ENCODE data around the gene CTDSP2. TPM values are rescaled to one million over a fixed set of nuclear protein-coding genes. Genes with fewer than 3 reads are reported as not detected.

The CTDSP2 gene
- total RNA-seq, 2 donors from 2014 or later = 108 to 109 TPM

- Mint-ChIP-seq H3K27ac (no peak overlapping the region), H3K9me3 (no peaks in the 10 kb centered on the region), H3K36me3 (ENCODE audit: insufficient read depth in 2 of 2) (peaks cover 0 to 4% of the 10 kb centered on the region in 2 donors), H3K27me3 (ENCODE audit: low read depth) (no peaks in the 10 kb centered on the region), H3K4me1 (ENCODE audit: low read depth) (no peaks in the 10 kb centered on the region), H3K4me3 (no peak overlapping the region)
- DNase-seq = no peak
- no peak for ATAC-seq (replicated peaks in 1 of 2)
These were observed 39.9 kb downstream of the CTDSP2 start for GRCh38 chr12:57806677-57807076.

DNA sequence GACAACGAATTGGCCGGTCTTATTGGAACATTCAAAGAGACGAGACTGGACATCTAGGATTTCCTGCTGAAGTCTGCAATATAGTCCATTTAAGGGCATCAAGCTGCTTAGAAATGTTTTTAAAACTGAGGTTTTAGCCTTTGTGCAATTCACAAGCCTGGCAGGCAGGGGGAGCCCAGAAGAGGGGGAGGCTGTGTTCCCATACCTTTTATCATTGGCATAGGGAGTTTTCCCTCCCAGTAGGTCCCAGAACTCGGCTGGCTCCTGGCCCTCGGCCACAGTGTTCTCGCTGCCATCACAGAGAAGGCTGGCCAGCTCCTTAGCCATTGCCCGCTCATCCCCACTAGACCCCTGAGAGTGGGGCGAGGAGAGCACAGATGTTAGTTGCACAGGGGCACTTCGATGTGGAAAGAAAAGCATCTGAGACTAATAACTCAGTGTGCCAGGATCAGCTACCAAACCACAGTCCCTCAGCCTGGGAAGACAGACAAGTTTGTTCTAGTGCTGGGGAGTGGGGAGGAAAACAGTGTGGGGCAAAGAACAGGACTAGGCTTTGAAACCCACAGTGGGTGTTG is 43.1 kb downstream of the CTDSP2 start:
- no peak overlapping the region for H3K4me3 Mint-ChIP-seq
- ATAC-seq (replicated peaks in 1 of 2) = peak; percentile 34 to 54
- H3K27ac Mint-ChIP-seq = no peak overlapping the region
- H3K4me1 Mint-ChIP-seq (ENCODE audit: low read depth) = no peaks in the 10 kb centered on the region
- no peaks in the 10 kb centered on the region for H3K27me3 Mint-ChIP-seq (ENCODE audit: low read depth)
- H3K9me3 Mint-ChIP-seq = no peaks in the 10 kb centered on the region
- peak; percentile 15 to 29 for DNase-seq
- H3K36me3 Mint-ChIP-seq (ENCODE audit: insufficient read depth in 2 of 2) = peaks cover 0 to 13% of the 10 kb centered on the region in 2 donors

DNA sequence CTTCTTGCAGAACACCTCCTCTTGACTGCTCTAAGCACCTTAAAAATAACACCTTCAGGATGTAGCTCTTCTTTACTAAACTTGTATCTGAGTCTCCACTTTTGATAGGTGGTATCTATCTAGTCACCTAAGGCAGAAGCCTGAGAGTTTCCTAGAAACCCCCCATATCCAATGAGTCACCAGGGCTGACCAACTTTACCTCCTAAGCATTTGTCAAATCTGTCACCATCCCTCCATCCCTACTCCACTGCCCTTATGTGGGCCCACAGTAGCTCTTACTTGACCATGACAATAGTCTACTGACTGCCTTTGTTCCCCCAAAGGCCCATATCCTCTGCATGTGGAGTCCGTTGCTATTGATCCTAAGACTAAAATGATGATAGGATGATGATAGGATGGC is 43.9 kb downstream of the CTDSP2 start:
- DNase-seq (no peak), ATAC-seq (replicated peaks in 1 of 2) (peak in 1 of 2 donors; percentile 47)
- Mint-ChIP-seq H3K27ac (no peak overlapping the region), H3K4me1 (ENCODE audit: low read depth) (no peaks in the 10 kb centered on the region), H3K27me3 (ENCODE audit: low read depth) (no peaks in the 10 kb centered on the region), H3K4me3 (no peak overlapping the region), H3K9me3 (no peaks in the 10 kb centered on the region), H3K36me3 (ENCODE audit: insufficient read depth in 2 of 2) (peaks cover 0 to 13% of the 10 kb centered on the region in 2 donors)

DNA sequence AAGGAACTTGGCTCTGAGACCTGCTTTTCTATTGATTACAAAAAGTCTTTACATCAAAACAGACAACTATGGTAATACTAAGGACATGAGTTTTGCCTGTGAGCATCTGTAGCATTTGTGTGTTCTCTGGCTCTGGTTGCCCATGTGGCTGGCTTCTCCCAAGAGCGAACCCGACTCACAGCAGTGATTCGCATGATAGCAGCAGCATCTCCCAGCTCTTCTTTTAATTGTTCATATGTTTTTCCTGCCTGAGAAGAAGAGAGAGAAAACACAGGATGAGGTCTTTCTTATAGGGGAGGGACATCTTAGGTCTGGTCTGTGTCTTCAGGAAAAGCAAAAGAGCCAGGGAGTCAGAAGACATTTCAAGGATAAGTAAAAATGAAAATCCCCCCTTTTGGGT is 45.6 kb downstream of the CTDSP2 start:
- H3K4me3 Mint-ChIP-seq = no peak overlapping the region
- H3K4me1 Mint-ChIP-seq (ENCODE audit: low read depth) = no peaks in the 10 kb centered on the region
- no peak overlapping the region for H3K27ac Mint-ChIP-seq
- H3K9me3 Mint-ChIP-seq = no peaks in the 10 kb centered on the region
- DNase-seq (no peak), ATAC-seq (replicated peaks in 1 of 2) (no peak)
- no peaks in the 10 kb centered on the region for H3K27me3 Mint-ChIP-seq (ENCODE audit: low read depth)
- H3K36me3 Mint-ChIP-seq (ENCODE audit: insufficient read depth in 2 of 2) = peaks cover 0 to 16% of the 10 kb centered on the region in 2 donors

- Mint-ChIP-seq H3K4me3 (no peak overlapping the region), H3K4me1 (ENCODE audit: low read depth) (peaks cover 12% of the 10 kb centered on the region), H3K27me3 (ENCODE audit: low read depth) (no peaks in the 10 kb centered on the region), H3K27ac (peak overlapping the region; percentile 32), H3K9me3 (no peaks in the 10 kb centered on the region), H3K36me3 (ENCODE audit: insufficient read depth in 2 of 2) (peaks cover under 1 to 27% of the 10 kb centered on the region in 2 donors)
- no peak for DNase-seq
- no peak for ATAC-seq (replicated peaks in 1 of 2)
These were observed 48.6 kb downstream of the CTDSP2 start for GRCh38 chr12:57797933-57798332.

DNA sequence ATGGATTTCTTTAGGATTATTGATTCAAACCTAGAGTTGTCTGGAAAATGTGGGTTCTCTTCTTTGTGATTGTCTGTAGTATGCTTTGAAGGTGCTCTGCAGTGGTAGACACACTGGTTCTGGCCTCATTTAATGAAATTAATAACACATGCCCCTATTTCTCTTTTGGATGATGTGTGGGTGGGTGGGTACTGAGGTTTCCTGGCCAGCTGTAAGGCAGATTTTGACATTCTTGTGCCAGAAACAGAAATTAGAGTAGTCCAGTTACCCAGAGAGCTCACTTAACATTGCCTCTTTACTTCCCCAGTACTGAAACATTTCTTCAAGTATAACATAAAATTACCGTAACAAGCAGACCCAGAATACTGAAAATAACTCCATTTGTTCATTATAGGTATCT is 49.5 kb downstream of the CTDSP2 start:
- Mint-ChIP-seq H3K27ac (no peak overlapping the region), H3K36me3 (ENCODE audit: insufficient read depth in 2 of 2) (peaks cover 2 to 25% of the 10 kb centered on the region in 2 donors), H3K4me3 (no peak overlapping the region), H3K9me3 (no peaks in the 10 kb centered on the region), H3K27me3 (ENCODE audit: low read depth) (no peaks in the 10 kb centered on the region), H3K4me1 (ENCODE audit: low read depth) (peaks cover 12% of the 10 kb centered on the region)
- ATAC-seq (replicated peaks in 1 of 2) (no peak), DNase-seq (no peak)

DNA sequence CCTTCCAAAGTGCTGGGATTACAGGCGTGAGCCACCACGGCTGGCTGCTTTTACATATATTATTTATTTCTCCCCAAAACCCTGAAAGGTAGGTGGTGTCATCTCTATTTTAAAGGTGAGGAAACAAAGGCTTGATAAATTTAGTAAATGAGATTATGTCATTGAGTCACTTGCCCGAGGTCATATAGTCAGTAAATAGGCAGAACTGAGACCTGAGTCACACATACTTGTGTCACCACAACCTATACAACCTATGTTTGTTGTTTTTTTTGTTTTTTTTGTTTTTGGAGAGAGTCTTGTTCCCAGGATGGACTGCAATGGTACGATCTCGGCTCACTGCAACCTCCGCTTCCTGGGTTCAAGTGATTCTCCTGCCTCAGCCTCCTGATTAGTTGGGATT is 51.2 kb downstream of the CTDSP2 start:
- H3K36me3 Mint-ChIP-seq (ENCODE audit: insufficient read depth in 2 of 2) = peaks cover 2 to 25% of the 10 kb centered on the region in 2 donors
- ATAC-seq (replicated peaks in 1 of 2) (no peak), DNase-seq (no peak)
- H3K27ac Mint-ChIP-seq = peak overlapping the region; percentile 66
- H3K27me3 Mint-ChIP-seq (ENCODE audit: low read depth) = no peaks in the 10 kb centered on the region
- H3K4me3 Mint-ChIP-seq = no peak overlapping the region
- no peaks in the 10 kb centered on the region for H3K9me3 Mint-ChIP-seq
- peaks cover 12% of the 10 kb centered on the region for H3K4me1 Mint-ChIP-seq (ENCODE audit: low read depth)

GRCh38 chr12:57793920-57794319 is 52.6 kb downstream of the CTDSP2 start:
- Mint-ChIP-seq H3K36me3 (ENCODE audit: insufficient read depth in 2 of 2) (peaks cover 2 to 20% of the 10 kb centered on the region in 2 donors), H3K27me3 (ENCODE audit: low read depth) (no peaks in the 10 kb centered on the region), H3K4me1 (ENCODE audit: low read depth) (peaks cover 12% of the 10 kb centered on the region), H3K27ac (peak overlapping the region; percentile 79), H3K4me3 (peak overlapping the region in 1 of 2 donors; percentile 23), H3K9me3 (no peaks in the 10 kb centered on the region)
- no peak for DNase-seq
- no peak for ATAC-seq (replicated peaks in 1 of 2)

- ATAC-seq (replicated peaks in 1 of 2) (no peak), DNase-seq (no peak)
- Mint-ChIP-seq H3K27me3 (ENCODE audit: low read depth) (no peaks in the 10 kb centered on the region), H3K9me3 (no peaks in the 10 kb centered on the region), H3K4me3 (peak overlapping the region; percentile 65 to 72), H3K36me3 (ENCODE audit: insufficient read depth in 2 of 2) (peaks cover 0 to 26% of the 10 kb centered on the region in 2 donors), H3K27ac (peak overlapping the region; percentile 62), H3K4me1 (ENCODE audit: low read depth) (peaks cover 20% of the 10 kb centered on the region)
These were observed 62.7 kb downstream of the CTDSP2 start for GRCh38 chr12:57783861-57784260.

GRCh38 chr12:57783466-57783801 is 63.1 kb downstream of the CTDSP2 start:
- Mint-ChIP-seq H3K27me3 (ENCODE audit: low read depth) (no peaks in the 10 kb centered on the region), H3K9me3 (no peaks in the 10 kb centered on the region), H3K36me3 (ENCODE audit: insufficient read depth in 2 of 2) (peaks cover 0 to 24% of the 10 kb centered on the region in 2 donors), H3K4me1 (ENCODE audit: low read depth) (peaks cover 20% of the 10 kb centered on the region), H3K27ac (peak overlapping the region; percentile 97), H3K4me3 (peak overlapping the region; percentile 98)
- ATAC-seq (replicated peaks in 1 of 2) (no peak), DNase-seq (no peak)

- ATAC-seq (replicated peaks in 1 of 2) = peak; percentile 89 to 91
- Mint-ChIP-seq H3K9me3 (no peaks in the 10 kb centered on the region), H3K36me3 (ENCODE audit: insufficient read depth in 2 of 2) (peaks cover 1 to 23% of the 10 kb centered on the region in 2 donors), H3K4me1 (ENCODE audit: low read depth) (peaks cover 20% of the 10 kb centered on the region), H3K4me3 (peak within 1 kb of the TSS; percentile 98), H3K27ac (peak within 1 kb of the TSS; percentile 97), H3K27me3 (ENCODE audit: low read depth) (no peaks in the 10 kb centered on the region)
- peak; percentile 97 for DNase-seq
These were observed 63.7 kb downstream of the CTDSP2 start, which contains the start of gene TSFM for GRCh38 chr12:57782608-57783465. TSFM (plus strand) TSS chr12:57782787; CDS start chr12:57782802, 15 bp downstream.

GRCh38 chr12:57782243-57782607 is 64.3 kb downstream of the CTDSP2 start:
- Mint-ChIP-seq H3K4me3 (peak overlapping the region; percentile 98), H3K36me3 (ENCODE audit: insufficient read depth in 2 of 2) (peaks cover 1 to 18% of the 10 kb centered on the region in 2 donors), H3K4me1 (ENCODE audit: low read depth) (peaks cover 20% of the 10 kb centered on the region), H3K9me3 (no peaks in the 10 kb centered on the region), H3K27ac (peak overlapping the region; percentile 97), H3K27me3 (ENCODE audit: low read depth) (no peaks in the 10 kb centered on the region)
- DNase-seq = no peak
- peak in 1 of 2 donors; percentile 1 for ATAC-seq (replicated peaks in 1 of 2)

DNA sequence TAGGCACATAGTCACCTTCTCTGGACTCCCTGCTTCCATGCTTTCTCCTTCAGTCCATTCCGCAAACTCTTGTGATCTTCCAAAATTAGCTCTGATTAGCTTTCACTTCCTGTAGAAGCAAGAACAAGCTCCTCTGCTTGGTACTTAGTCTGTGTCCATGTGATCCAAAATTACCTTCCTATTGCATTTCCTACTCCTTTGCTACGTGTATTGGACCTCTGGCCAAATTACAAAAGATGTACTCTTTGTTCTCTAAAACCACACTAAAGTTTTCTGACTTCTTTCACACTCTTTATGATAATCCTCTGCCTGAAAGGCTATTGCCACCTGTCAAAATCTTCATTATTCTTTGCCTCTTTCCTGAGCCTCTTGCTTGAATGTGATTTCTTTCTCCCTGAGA is 64.7 kb downstream of the CTDSP2 start:
- Mint-ChIP-seq H3K4me3 (peak overlapping the region in 1 of 2 donors; percentile 98), H3K36me3 (ENCODE audit: insufficient read depth in 2 of 2) (peaks cover 1 to 18% of the 10 kb centered on the region in 2 donors), H3K4me1 (ENCODE audit: low read depth) (peaks cover 20% of the 10 kb centered on the region)

More for the DNA sequence above, 64.7 kb downstream of the CTDSP2 start:
- ATAC-seq (replicated peaks in 1 of 2) = no peak
- DNase-seq = no peak
- Mint-ChIP-seq H3K27me3 (ENCODE audit: low read depth) (no peaks in the 10 kb centered on the region), H3K27ac (peak overlapping the region; percentile 97), H3K9me3 (no peaks in the 10 kb centered on the region)

All from activated T-cell treated with anti-CD3 and anti-CD28 coated beads, Interleukin-2, amount 50 U/mL, for 72 hours (primary cell).